Measurements from ENCODE around the gene ZNF366. TPM values are rescaled to one million over a fixed set of nuclear protein-coding genes. Genes with fewer than 3 reads are reported as not detected.

The ZNF366 gene
- total RNA-seq, 4 donors from 2014 or later = 1.3 to 14.7 (median 3.0) TPM

DNA sequence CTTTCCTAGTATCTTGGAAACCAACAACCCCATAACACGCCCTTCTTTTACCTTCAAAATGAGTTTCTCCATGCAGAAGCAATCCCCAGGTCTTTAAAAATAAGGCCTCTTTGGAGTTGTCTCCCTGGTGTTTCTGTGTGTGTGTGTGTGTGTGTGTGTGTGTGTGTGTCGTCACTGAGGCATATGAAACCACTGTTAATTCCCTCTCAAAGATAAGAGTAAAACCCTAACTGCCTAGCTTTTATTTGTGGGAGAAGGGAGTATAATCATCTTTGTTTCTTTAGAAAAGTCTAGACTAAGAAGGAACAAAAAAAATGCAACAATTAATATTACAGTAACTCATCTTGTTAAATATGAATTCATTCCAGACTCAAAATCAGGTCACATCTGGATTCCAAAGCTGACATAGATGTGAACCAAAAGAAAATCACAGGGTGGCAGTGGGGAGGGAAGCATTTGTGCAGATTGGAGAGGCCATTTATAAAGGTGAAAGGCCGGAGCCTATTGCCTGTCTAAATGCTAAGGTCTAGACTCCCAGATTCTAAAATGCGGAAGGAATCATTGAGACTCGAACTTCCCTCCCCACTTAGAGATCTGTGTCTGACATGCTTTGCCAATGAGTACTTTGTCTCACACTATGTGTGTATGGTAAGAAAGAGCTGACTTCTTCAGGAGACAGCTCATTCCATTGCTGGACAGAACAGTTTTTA lies 91.4 kb downstream of the ZNF366 start:
- TF ChIP-seq, protein P1, sequence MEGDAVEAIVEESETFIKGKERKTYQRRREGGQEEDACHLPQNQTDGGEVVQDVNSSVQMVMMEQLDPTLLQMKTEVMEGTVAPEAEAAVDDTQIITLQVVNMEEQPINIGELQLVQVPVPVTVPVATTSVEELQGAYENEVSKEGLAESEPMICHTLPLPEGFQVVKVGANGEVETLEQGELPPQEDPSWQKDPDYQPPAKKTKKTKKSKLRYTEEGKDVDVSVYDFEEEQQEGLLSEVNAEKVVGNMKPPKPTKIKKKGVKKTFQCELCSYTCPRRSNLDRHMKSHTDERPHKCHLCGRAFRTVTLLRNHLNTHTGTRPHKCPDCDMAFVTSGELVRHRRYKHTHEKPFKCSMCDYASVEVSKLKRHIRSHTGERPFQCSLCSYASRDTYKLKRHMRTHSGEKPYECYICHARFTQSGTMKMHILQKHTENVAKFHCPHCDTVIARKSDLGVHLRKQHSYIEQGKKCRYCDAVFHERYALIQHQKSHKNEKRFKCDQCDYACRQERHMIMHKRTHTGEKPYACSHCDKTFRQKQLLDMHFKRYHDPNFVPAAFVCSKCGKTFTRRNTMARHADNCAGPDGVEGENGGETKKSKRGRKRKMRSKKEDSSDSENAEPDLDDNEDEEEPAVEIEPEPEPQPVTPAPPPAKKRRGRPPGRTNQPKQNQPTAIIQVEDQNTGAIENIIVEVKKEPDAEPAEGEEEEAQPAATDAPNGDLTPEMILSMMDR (IDR thresholded peaks at IDR 0.05) = no peak
- no peak for TF ChIP-seq POLR2A (IDR thresholded peaks at IDR 0.05)
- WGBS, 2 donors = 91 to 96% methylated on average over 5 of the region's 5 CpGs
- no peak overlapping the region for H3K27ac ChIP-seq
- intact Hi-C loops (cut with DNase I) = no loop called here
- H3K4me1 ChIP-seq = no peaks in the 10 kb centered on the region
- no peaks in the 10 kb centered on the region for H3K9me3 ChIP-seq
- no peak overlapping the region for H3K4me3 ChIP-seq (replicated peaks in 1 of 3)
- no peaks in the 10 kb centered on the region for H3K36me3 ChIP-seq
- no peak for DNase-seq
- no peaks in the 10 kb centered on the region for H3K27me3 ChIP-seq

- no peaks in the 10 kb centered on the region for H3K27me3 ChIP-seq
- no peak for TF ChIP-seq POLR2A (IDR thresholded peaks at IDR 0.05)
- TF ChIP-seq, protein P1 (IDR thresholded peaks at IDR 0.05) = no peak
- H3K27ac ChIP-seq = no peak overlapping the region
- H3K4me3 ChIP-seq (replicated peaks in 1 of 3) = no peak overlapping the region
- no peaks in the 10 kb centered on the region for H3K9me3 ChIP-seq
- no peak for DNase-seq
- intact Hi-C loops (cut with DNase I) = no loop called here
- no peaks in the 10 kb centered on the region for H3K4me1 ChIP-seq
- WGBS, 2 donors = 84 to 93% methylated on average over 4 of the region's 4 CpGs
- no peaks in the 10 kb centered on the region for H3K36me3 ChIP-seq
These were observed 94.7 kb downstream of the ZNF366 start for GRCh38 chr5:72412283-72413055.

- DNase-seq = no peak
- no peak overlapping the region for H3K4me3 ChIP-seq (replicated peaks in 1 of 3)
- WGBS, 2 donors = 89 to 90% methylated on average over 4 of the region's 4 CpGs
- no peak overlapping the region for H3K27ac ChIP-seq
- no peaks in the 10 kb centered on the region for H3K4me1 ChIP-seq
- intact Hi-C loops (cut with DNase I) = no loop called here
- no peaks in the 10 kb centered on the region for H3K27me3 ChIP-seq
- no peaks in the 10 kb centered on the region for H3K36me3 ChIP-seq
- TF ChIP-seq, protein P1 (IDR thresholded peaks at IDR 0.05) = no peak
- TF ChIP-seq POLR2A (IDR thresholded peaks at IDR 0.05) = no peak
- H3K9me3 ChIP-seq = no peaks in the 10 kb centered on the region
These were observed 96.4 kb downstream of the ZNF366 start for GRCh38 chr5:72410688-72411295.

- 70 to 79% methylated on average over 4 of the region's 4 CpGs for WGBS, 2 donors
- no peaks in the 10 kb centered on the region for H3K4me1 ChIP-seq
- H3K4me3 ChIP-seq (replicated peaks in 1 of 3) = no peak overlapping the region
- no peaks in the 10 kb centered on the region for H3K27me3 ChIP-seq
- intact Hi-C loops (cut with DNase I) = no loop called here
- no peaks in the 10 kb centered on the region for H3K9me3 ChIP-seq
- no peak overlapping the region for H3K27ac ChIP-seq
- no peak for DNase-seq
- no peaks in the 10 kb centered on the region for H3K36me3 ChIP-seq
- TF ChIP-seq, protein P1 (IDR thresholded peaks at IDR 0.05) = no peak
- TF ChIP-seq POLR2A (IDR thresholded peaks at IDR 0.05) = no peak
These were observed 98.6 kb downstream of the ZNF366 start for GRCh38 chr5:72408603-72409002.

DNA sequence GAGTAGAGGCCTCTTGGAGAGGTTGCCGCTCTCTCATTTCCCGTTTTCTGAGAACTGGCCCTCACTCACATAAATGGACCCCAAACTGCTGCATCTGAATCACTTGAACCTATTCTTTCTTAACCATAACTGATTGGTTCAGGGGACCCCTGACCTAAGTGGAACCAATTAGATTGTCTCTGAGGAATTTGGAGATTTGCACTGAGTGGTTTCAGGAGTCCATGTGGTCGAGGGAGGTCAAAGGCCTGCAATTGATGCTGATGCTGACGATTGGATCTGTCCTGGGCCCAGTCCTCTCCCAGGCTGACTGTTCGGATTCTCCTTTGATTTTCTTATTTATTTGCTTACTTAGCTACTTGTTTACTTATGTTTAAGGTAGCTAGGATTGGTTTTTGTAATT lies 99.1 kb downstream of the ZNF366 start:
- TF ChIP-seq, protein P1 (IDR thresholded peaks at IDR 0.05) = no peak
- TF ChIP-seq POLR2A (IDR thresholded peaks at IDR 0.05) = no peak
- H3K27me3 ChIP-seq = no peaks in the 10 kb centered on the region
- no peak overlapping the region for H3K27ac ChIP-seq
- intact Hi-C loops (cut with DNase I) = no loop called here
- 88 to 90% methylated on average over 5 of the region's 5 CpGs for WGBS, 2 donors
- H3K4me3 ChIP-seq (replicated peaks in 1 of 3) = no peak overlapping the region
- no peak for DNase-seq
- no peaks in the 10 kb centered on the region for H3K36me3 ChIP-seq
- H3K4me1 ChIP-seq = no peaks in the 10 kb centered on the region
- H3K9me3 ChIP-seq = no peaks in the 10 kb centered on the region
